GM18502 (cell line): ENCODE results near the gene GOLGA7B.
"Not testable (repeated sequence)": the region's sequence is repeated elsewhere in the genome, so short reads cannot be mapped to it uniquely, and the experiment has no call there.

ENCODE experiments used
- ATAC-seq: cut with Tn5 transposase; IDR thresholded peaks from one replicate; pipeline ENCODE4 v1.9.1; 2021; ENCODE audit warnings: mild to moderate bottlenecking; ENCODE audit not compliant: unreplicated experiment, poor library complexity

Gene GOLGA7B

DNA sequence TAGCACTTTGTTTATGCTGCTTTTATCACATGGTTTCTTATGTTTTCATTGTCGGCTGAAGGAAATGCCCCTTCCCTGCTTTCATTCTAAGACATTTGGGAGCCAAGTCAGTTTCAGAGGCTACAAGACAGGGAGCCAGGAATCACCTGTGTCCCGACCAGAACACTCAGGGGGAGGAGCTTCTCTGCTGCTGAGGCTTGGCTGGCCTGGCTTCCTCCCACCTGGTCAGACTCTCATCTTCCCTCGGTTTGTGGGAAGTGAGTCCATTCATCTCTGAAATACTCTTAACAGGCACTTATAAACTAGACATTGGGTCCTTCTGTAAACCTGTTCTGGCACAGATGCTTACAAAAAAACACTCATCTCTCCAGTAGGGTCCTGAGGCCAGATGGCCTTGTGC, 19.6 kb upstream of the GOLGA7B start:
- ATAC-seq = no peak

DNA sequence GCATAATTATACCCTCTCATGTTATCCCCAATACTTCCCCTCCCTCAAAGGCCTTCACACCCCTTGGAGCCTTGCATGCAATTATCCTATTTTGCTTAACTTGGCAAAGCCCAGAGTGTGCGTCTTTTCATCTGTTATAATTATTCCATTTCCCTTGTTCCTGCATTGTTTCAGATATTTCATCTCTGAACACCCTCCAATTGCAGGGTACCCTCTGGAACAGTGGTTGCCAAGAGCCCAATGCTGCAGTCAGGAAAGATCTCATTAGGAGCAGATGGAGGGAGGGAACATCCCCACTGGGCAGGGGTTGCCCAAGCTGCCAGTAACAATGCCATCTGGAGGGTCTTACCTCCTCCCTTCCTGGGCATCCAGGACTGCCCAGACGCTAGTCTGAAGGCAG, 18.4 kb upstream of the GOLGA7B start:
- no peak for ATAC-seq

DNA sequence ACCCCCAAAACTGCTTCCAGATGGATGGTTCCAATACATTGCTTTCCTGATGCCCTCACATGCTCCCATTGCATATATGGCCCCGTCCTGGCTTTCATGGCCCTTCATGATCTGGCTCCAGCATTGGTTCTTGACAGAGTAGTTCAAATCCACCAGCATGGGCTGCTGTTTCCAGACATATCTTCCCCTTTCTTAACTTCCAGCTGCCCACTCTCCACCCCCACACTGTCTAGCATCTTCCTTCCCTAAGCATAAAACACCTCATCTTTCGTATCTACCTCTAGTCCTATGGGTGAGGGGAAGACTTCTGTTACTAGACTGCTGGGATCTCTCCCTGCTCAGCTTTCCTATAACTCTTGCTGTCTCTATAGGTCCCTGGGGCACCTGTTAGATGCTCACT, 13.2 kb upstream of the GOLGA7B start:
- ATAC-seq = no peak

DNA sequence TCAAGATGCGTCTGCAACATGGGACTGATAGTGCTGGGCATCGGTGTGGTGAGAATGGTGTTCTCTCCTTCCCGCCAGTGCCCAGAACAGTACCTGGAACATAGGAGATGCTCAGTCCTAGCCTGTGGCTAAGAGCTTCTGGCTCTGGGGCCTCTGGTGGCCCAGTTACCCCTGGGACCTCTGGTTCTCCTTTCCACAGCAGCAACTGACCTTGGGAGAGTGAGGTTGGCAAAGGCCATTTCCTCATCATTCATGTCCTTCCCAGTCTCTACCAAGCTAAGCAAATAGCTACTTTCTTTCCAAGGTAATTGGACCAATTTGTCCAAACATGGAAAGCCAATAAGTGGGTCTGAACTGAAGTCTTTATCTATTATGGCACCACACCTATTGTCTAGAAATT, 11.6 kb upstream of the GOLGA7B start:
- no peak for ATAC-seq

DNA sequence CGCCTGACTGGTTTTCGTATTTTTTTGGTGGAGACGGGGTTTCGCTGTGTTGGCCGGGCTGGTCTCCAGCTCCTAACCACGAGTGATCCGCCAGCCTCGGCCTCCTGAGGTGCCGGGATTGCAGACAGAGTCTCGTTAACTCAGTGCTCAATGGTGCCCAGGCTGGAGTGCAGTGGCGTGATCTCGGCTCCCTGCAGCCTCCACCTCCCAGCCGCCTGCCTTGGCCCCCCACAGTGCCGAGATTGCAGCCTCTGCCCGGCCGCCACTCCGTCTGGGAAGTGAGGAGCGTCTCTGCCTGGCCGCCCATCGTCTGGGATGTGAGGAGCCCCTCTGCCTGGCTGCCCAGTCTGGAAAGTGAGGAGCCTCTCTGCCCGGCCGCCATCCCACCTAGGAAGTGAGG, 8.5 kb upstream of the GOLGA7B start:
- ATAC-seq = not testable (repeated sequence)

DNA sequence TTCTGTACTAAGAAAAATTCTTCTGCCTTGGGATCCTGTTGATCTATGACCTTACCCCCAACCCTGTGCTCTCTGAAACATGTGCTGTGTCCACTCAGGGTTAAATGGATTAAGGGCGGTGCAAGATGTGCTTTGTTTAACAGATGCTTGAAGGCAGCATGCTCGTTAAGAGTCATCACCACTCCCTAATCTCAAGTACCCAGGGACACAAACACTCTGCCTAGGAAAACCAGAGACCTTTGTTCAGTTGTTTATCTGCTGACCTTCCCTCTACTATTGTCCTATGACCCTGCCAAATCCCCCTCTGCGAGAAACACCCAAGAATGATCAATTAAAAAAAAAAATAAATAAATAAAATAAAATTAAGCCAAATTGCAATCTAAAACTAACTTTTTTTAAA, 7.5 kb upstream of the GOLGA7B start:
- ATAC-seq = not testable (repeated sequence)

DNA sequence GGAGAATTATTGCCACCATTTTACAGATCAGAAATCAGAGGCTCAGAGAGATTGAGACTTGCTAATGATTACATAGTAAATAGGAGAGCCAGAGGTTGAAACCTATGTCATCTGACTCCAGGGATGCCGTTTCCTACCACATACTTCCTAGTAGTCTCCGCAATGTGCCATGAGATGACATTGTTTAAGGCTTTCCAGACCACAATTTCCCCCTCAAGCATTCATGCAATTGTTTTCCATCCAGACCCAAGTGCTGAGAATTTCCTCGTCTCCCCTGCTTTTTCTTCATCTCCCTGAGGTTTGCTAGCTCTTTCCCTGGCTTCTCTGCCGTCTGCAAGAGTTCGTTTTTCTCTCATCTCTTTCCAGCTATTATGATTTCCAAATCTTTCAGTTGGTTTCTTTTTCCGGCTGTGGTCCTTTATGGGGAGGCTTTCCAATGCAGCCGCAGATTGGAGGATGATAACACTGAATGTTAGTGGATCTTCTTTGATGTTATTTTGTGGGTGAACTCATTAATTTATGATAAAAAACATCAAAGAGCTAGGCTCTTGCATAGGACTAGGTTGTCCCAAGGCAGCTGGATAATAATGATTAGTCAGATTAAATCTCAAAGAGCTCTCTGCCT, 6.9 kb upstream of the GOLGA7B start:
- no peak for ATAC-seq

DNA sequence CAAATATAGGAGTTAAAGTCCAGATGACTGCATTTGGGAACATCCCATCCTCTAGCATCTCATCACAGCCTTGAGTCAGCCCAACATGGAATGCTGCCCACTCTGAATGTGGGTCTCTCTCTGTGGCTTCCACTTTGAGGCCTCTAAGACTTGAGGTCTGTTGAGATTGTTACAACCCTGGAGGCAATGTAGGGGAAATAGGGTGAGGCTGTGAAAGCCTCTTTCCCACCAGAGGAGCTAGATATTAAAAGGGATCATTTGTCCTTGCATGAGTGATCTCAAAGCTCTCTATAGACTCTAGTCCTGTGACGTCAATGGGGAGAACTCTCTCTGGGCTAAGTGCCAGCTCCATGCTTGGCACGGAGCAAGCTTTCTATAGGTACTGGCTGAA, 6.4 kb upstream of the GOLGA7B start:
- ATAC-seq = no peak

DNA sequence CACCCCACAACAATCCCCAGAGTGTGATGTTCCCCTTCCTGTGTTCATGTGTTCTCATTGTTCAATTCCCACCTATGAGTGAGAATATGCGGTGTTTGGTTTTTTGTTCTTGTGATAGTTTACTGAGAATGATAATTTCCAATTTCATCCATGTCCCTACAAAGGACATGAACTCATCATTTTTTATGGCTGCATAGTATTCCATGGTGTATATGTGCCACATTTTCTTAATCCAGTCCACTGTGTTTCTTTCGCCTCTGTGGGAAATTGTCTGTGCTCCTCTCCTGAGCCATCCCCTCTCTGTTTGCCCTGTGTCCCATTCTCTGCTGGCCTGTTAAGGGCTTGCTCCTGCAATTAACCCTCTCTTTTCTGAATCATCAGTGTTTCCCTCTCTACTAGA, 5.7 kb upstream of the GOLGA7B start:
- ATAC-seq = not testable (repeated sequence)

DNA sequence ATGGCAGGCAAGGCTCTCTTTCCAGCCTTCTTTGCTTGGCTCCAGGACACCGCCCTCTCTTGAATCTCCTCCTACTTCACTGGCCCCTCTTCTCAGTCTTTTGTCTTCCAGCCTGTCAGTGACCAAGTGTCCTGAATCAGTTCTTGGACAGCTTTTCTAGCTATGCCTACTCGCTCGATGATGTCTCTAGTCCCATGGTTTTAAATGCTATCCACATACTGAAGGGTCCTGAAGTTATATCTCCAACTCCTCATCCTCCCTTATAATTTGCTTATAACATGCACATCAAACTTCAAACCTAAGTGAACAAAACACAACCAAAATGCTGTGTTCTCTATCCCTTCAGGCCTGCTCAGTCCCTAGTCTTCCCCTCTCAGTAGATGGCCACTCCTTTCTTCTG, 5.0 kb upstream of the GOLGA7B start:
- no peak for ATAC-seq

DNA sequence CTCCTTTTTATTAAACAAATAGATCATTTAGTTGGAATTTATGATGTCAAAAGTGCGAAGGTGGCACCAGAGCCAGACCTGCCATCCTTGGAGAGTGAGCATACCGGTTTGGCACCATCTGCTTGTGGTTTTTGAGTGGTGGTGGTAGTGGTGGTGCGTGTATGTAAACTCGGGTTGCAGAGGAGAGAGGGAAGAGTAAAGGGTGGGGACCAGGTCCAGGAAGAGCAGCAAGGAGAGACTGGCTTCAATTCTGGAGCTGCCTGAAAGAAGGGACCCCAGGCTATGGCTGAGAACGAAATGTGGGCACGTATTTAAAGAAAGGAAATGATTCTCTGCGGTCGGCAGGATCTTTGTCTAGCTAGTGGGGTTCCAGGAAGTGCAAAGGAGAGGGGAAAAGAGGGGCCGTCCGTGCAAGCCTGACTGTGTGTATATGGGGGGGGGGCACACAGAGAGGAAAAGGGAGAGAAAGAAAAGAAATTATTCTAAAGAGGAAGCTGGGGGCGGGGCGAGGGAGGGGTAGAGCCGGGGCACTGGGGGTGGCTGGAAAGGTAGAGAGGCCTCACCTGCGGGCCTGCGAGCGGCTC, 448 bp upstream of the GOLGA7B start:
- no peak for ATAC-seq

DNA sequence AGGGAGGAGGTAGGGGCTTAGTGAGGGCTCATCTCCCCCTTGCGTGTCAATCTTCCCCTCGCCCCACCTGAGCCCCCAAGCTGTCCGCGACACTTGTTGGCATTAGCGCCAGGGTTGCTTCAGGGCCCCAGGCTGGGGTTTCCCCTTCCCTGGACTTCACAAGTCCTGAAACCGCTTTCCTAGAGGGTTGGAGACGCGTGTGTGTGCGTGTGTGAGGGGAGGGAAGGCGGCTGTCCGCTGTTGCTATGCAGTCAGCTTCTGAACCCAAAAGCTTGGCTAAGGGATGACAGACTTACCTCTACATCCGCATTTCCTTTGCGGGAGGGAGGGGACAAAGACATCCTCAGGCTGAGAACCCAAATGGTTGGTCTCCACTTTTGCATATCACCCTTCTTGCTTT, 803 bp downstream of the GOLGA7B start:
- no peak for ATAC-seq

DNA sequence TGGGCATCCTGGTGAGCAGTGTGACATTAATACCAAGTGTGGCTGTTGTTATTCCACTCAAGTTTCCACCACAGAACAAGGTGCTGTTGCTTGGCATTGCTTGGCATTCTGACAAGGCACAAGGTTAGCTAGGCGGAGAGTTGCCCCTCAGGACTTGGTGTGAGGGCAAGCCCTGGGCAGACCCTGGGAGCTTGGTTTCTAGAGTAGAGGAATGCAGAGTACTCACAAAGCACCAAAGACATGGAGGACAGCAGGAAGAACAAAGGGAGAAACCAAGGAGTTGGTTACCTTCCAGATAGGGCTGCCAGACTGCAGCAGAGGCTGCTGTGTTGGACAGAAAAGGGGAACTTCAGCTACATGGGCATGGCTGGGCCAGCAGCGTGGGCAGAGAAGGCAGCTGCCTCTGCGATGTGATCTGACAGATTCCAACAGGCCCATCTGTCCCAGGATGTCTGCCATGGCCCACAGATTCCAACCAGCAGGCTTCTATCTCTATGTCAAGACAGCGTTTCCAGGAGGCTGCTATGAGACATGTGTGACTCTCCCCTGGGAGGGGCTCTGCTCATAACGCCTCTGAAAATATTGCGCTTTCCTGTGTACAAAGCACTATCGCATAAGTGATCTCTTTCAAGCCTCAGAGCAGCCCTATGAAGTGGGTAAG, 1.8 kb downstream of the GOLGA7B start:
- ATAC-seq = no peak

DNA sequence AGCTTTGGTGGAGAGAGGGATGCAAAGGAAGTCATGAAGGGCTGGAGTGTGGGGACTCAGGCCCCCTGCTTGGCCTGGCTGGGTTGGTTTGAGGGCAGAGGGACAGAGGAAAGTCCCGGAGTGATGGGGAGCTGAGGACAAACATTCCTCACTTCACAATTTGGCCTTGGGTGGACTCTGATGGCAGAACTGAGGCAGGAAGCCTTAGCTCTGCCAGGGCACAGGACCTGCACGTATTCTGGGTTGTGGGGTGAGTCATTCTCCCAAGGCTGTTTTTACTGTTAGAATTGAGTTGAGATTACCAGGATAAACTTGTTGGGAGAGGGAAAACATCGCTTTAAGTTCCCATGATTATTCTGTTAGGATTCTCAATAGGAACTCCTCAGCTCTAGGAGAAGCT, 2.6 kb downstream of the GOLGA7B start:
- ATAC-seq = no peak

DNA sequence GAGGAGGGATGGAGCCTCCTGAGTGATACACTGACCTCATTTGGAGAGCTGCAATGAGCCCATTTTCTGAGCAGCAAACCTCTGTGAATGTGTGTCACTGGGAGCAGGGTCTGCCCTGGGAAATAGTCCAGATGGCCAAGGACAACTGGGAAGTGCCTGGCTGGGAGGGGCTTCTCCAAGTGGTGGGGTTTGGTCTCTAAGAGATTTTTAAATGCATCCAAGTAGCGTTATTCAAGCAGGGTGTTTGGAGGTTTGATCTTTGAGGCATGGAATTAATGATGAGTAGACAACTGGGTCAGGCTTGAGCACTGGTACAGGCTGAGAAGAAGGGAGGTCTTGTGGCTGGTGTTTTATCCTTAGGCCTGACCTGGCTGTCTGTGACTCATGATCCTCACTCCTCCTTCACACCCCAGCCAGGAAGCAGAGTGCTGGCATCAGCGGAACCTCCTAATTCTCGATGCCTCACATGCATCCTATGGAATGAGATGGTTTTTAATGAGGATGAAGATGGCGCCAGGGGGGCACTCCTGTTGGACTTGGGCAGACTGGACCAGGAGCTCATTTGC, 3.3 kb downstream of the GOLGA7B start:
- no peak for ATAC-seq

DNA sequence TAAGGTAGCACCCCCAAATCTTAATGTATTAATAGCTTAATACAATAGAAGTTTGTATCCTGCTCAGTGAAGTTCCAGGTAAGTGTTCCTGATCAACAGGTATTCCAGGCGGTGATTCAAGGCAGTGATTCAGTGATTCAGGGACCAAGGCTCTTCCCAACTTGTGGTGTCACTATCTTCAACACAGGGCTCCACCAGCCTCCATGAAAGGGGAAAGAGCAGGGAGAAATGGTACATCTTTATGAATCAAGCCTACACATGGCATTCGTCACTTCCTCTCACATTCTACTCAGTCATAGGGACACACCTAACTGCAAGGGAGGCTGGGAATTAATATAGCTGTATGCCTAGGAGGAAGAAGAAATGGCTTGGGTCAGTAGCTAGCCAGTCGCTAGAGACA, 5.1 kb downstream of the GOLGA7B start:
- ATAC-seq = no peak

DNA sequence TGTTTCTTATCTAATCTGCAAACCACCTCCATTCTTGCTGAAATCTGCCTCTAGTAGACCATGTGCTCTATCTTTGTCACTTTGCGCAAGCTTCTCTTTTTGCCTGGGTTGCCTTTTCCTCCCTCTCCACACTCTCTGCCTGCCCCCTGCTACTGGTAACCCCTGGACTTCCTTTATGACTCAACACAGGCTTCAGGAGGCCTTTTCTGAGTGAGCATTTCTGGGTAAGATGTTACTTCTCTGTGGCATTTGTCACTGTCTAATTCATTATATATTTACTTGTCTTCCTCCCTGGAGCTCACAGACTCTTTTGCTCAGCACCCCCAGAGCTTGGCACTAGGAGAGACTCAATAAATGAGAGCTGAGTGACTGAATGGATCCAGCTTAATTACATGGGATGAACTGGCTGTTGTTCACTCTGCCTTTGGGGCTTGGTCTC, 8.4 kb downstream of the GOLGA7B start:
- no peak for ATAC-seq

DNA sequence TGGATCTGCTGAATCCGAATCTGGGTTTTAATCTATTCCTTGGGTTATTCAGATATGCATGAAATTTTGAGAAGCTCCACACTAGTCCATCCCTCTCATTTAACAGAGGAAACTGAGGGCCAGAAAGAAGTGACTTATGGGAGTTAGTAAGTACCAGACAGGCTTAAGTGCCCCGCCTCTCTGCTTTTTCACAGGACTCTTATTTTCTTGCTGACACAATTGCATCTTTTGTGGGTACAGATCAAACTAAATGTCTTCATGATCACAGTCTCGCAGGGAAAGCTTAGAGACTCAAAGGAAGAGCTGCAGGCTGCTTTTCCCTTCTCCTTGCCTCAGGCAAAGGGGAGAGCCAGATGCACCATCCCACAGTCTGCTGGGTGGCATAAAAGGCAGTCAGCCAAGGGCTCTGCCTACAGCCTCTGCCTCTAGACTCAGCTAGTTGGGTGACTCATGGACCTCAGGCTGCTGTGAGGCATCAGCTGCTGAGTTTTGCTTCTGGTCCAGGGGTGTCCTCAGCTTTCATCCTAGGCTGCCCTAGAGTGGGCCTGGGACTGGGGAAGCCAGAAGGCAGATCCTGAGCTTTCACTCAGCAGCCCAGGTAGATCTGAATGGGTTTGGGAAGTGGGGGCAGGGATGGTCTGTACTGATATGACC, 11.6 kb downstream of the GOLGA7B start:
- no peak for ATAC-seq

DNA sequence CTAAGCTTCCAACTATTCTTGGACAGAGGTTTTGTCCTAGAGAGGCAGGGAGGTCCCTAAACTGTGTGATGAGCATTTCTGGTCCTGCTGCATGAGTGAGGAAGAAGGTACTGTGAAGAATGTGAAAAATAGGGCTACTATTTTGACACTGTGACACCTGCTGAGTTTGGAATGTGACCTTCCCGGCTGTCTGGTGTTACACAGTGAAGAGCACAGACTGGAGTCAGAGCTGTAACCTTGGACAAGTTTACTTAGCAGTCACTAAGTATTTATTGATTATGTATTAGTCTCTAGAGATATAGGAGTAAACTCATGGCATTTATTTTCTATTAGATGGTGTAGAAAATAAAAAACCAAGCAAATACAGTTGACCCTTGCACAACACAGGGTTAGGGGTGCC, 12.3 kb downstream of the GOLGA7B start:
- no peak for ATAC-seq

DNA sequence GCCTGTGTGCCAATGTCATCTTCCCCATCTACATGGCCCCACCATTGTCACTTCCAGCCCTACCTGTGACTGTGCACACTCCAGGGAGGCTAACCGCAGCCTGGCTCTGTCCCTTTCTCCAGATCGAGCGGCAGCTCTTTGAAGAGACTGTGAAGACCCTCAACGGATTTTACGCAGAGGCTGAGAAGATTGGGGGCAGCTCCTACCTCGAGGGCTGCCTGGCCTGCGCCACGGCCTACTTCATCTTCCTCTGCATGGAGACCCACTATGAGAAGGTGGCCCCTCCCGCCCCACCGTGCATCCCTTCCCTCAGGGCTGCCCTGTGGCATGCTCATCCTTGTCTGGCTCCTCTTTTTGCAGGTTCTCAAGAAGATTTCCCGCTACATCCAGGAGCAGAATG, 14.2 kb downstream of the GOLGA7B start:
- no peak for ATAC-seq

DNA sequence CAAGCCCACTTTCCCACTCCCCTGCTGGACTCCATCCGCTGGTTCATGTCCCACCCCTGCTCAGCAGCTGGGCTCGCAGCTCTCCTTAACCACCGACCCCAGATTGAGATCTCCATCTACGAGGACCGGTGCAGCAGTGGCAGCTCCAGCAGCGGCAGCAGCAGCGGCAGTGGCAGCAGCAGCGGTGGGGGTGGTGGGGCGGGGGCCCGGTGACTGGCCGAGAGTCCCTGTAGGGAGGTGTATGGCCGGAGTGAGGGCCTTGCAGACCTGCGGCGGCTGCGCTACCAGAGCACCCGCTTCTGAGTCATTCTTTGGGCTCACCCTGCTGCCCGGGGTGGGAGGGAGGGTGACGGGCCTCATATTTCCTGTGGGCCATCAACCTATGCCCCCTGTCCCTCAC, 15.8 kb downstream of the GOLGA7B start:
- no peak for ATAC-seq
